ENCODE results near the gene APRT. TPM values are rescaled to one million over a fixed set of nuclear protein-coding genes. Genes with fewer than 3 reads are reported as not detected.

APRT gene
- total and polyA plus RNA-seq, 2 of the 4 experiments (the other 2 are of a cell fraction): 40.5 to 157 TPM

DNA sequence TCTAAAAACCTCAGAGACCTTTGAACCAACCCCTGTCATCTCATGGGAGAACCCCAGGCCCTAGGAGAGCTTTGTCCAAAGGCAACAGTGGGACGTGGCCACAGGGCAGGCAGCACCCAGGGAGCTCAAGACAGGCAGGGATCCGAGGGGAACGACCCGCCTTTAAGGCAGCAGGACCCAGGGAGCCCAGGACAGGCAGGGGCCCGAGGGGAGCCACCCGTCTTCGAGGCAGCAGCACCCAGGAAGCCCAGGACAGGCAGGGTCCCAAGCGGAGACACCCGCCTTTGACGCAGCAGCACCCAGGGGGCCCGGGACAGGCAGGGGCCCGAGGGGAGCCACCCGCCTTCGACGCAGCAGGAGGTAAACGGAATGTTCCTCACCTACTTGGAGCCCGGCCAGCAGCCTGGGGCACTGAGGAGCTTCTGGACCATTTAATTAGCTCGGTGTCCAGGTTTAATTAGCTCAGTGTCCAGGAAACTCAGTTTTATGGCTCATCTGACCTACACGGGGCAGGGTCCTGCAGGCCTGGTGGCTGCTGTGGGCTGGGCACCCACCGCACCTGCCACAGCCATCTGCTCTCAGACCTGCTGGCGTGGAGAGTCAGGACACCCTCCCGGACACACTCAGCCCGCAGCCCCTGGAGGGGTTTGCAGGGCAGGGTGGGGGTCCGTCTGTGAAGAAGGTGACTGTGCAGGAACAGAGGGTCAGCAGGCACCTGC lies 51.1 kb downstream of the APRT start:
- Histone ChIP-seq H3K4ac (ENCODE audit: low read depth, low read length) (peak overlapping the region; percentile 26; the same call in 1 of the 2 replicates), H3K27me3 (ENCODE audit: control insufficient read depth, insufficient read depth, low read length) (no peaks in the 10 kb centered on the region), H3K79me1 (ENCODE audit: low read depth in 1 of 2, low read length in 2 of 2) (peaks cover 18 to 90% of the 10 kb centered on the region in 2 experiments; a peak in 3 of 4 replicates), H3K14ac (replicated peaks; ENCODE audit: low read depth, low read length) (no peak overlapping the region), H3K4me1 (ENCODE audit: control insufficient read depth, insufficient read depth, low read length) (peaks cover 31% of the 10 kb centered on the region), H2AK9ac (replicated peaks; ENCODE audit: low read depth, low read length, poor library complexity) (peak overlapping the region; percentile 47), H2AK5ac (ENCODE audit: low read depth, low read length) (peak overlapping the region; percentile 50; the same call in 1 of the 2 replicates), H3K56ac (ENCODE audit: extremely low read depth, insufficient read depth, low read length) (no peak overlapping the region), H3K4me2 (ENCODE audit: low read depth, low read length) (no peak overlapping the region), H3K27ac (ENCODE audit: insufficient read depth, low read length) (no peak overlapping the region), H3K18ac (ENCODE audit: low read depth, low read length) (no peak overlapping the region), H2BK20ac (ENCODE audit: low read depth, low read length) (no peak overlapping the region), H4K8ac (ENCODE audit: low read depth in 2 of 2, low read length in 2 of 2) (0 out of 4 replicates have a peak overlapping the region, but pooled peaks of 1 of the 2 experiments have one; percentile 3), H2AFZ (replicated peaks; ENCODE audit: low read length, poor library complexity) (peak overlapping the region; percentile 27), H3K4me3 (ENCODE audit: insufficient read depth, low read depth, low read length) (no peak overlapping the region), H2BK15ac (ENCODE audit: low read depth, low read length) (no peak overlapping the region), H3K9me3 (ENCODE audit: control insufficient read depth, insufficient read depth, low read length) (no peaks in the 10 kb centered on the region), H3K23ac (ENCODE audit: low read depth, low read length) (no peak overlapping the region), H2BK5ac (ENCODE audit: low read depth, low read length, poor library complexity, severe bottlenecking) (no peak overlapping the region), H3K9me1 (ENCODE audit: insufficient read depth, low read length) (peaks cover 23% of the 10 kb centered on the region), H4K5ac (ENCODE audit: low read depth, low read length) (no peak overlapping the region), H3K36me3 (ENCODE audit: control insufficient read depth, insufficient read depth, low read length) (peaks cover 5% of the 10 kb centered on the region), H4K91ac (ENCODE audit: insufficient read depth, low read depth, low read length) (0 out of 2 replicates have a peak overlapping the region, but pooled peaks have one; percentile 51), H2BK120ac (ENCODE audit: low read depth, low read length) (no peak overlapping the region), H3K9ac (ENCODE audit: low read depth, low read length) (no peak overlapping the region), H4K20me1 (ENCODE audit: insufficient read depth, low read length) (peaks cover 96% of the 10 kb centered on the region)
- no peak for ATAC-seq (ENCODE audit: low read depth)
- no peak for DNase-seq
- ChIA-PET CTCF (no interaction called here), POLR2A (ENCODE audit: unreplicated experiment) (no interaction called here)
- no TSS peak for BruUV-seq (replicated peaks)
- in situ Hi-C loops (cut with MboI; ENCODE audit: low sequenced_read_pairs): no loop called here
- WGBS, 2 experiments (ENCODE audit: extremely low coverage in 2 of 2, insufficient read length in 1 of 2): 93% methylated on average over 13 of the region's 24 CpGs; no CpG with 5 or more reads in 1 of the 2 experiments
- dilution Hi-C loops (cut with HindIII; ENCODE audit: low sequenced_read_pairs, unreplicated experiment): no loop called here
- intact Hi-C loops (cut with micrococcal nuclease): no loop called here
- TF ChIP-seq SMC3 (IDR thresholded peaks at IDR 0.05; ENCODE audit: low read depth, low read length) (no peak), RFX5 (IDR thresholded peaks at IDR 0.05; ENCODE audit: low read depth, low read length) (no peak), MAFK (IDR thresholded peaks at IDR 0.05; ENCODE audit: low read depth, low read length) (no peak), RCOR1 (IDR thresholded peaks at IDR 0.05; ENCODE audit: insufficient replicate concordance, low read length) (no peak), RAD21 (IDR thresholded peaks at IDR 0.05; ENCODE audit: low read length) (no peak), FOS (IDR thresholded peaks at IDR 0.05; ENCODE audit: low read depth, low read length) (no peak), POLR2A (IDR thresholded peaks at IDR 0.05; ENCODE audit: low read depth, low read length) (no peak), BHLHE40 (IDR thresholded peaks at IDR 0.05; ENCODE audit: low read depth, low read length) (no peak), MXI1 (IDR thresholded peaks at IDR 0.05; ENCODE audit: borderline replicate concordance, low read depth, low read length) (no peak), CHD1 (IDR thresholded peaks at IDR 0.05; ENCODE audit: low read depth, low read length) (no peak), MAZ (IDR thresholded peaks at IDR 0.05; ENCODE audit: borderline replicate concordance, low read depth, low read length) (no peak), NFE2L2 (IDR thresholded peaks at IDR 0.05; ENCODE audit: low read depth, low read length) (no peak)
- TF ChIP-seq, protein P1, sequence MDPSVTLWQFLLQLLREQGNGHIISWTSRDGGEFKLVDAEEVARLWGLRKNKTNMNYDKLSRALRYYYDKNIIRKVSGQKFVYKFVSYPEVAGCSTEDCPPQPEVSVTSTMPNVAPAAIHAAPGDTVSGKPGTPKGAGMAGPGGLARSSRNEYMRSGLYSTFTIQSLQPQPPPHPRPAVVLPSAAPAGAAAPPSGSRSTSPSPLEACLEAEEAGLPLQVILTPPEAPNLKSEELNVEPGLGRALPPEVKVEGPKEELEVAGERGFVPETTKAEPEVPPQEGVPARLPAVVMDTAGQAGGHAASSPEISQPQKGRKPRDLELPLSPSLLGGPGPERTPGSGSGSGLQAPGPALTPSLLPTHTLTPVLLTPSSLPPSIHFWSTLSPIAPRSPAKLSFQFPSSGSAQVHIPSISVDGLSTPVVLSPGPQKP (IDR thresholded peaks at IDR 0.05; ENCODE audit: borderline replicate concordance, low read depth, low read length): no peak
- TF ChIP-seq, protein P2, sequence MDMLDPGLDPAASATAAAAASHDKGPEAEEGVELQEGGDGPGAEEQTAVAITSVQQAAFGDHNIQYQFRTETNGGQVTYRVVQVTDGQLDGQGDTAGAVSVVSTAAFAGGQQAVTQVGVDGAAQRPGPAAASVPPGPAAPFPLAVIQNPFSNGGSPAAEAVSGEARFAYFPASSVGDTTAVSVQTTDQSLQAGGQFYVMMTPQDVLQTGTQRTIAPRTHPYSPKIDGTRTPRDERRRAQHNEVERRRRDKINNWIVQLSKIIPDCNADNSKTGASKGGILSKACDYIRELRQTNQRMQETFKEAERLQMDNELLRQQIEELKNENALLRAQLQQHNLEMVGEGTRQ (IDR thresholded peaks at IDR 0.05; ENCODE audit: low read depth, low read length): no peak
- TF ChIP-seq, protein P3, sequence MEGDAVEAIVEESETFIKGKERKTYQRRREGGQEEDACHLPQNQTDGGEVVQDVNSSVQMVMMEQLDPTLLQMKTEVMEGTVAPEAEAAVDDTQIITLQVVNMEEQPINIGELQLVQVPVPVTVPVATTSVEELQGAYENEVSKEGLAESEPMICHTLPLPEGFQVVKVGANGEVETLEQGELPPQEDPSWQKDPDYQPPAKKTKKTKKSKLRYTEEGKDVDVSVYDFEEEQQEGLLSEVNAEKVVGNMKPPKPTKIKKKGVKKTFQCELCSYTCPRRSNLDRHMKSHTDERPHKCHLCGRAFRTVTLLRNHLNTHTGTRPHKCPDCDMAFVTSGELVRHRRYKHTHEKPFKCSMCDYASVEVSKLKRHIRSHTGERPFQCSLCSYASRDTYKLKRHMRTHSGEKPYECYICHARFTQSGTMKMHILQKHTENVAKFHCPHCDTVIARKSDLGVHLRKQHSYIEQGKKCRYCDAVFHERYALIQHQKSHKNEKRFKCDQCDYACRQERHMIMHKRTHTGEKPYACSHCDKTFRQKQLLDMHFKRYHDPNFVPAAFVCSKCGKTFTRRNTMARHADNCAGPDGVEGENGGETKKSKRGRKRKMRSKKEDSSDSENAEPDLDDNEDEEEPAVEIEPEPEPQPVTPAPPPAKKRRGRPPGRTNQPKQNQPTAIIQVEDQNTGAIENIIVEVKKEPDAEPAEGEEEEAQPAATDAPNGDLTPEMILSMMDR (conservative IDR thresholded peaks at IDR 0.05; ENCODE audit: low read depth, low read length): no peak

Measured in IMR-90 (cell line).